ENCODE results near the gene SIMC1.

SIMC1 gene

DNA sequence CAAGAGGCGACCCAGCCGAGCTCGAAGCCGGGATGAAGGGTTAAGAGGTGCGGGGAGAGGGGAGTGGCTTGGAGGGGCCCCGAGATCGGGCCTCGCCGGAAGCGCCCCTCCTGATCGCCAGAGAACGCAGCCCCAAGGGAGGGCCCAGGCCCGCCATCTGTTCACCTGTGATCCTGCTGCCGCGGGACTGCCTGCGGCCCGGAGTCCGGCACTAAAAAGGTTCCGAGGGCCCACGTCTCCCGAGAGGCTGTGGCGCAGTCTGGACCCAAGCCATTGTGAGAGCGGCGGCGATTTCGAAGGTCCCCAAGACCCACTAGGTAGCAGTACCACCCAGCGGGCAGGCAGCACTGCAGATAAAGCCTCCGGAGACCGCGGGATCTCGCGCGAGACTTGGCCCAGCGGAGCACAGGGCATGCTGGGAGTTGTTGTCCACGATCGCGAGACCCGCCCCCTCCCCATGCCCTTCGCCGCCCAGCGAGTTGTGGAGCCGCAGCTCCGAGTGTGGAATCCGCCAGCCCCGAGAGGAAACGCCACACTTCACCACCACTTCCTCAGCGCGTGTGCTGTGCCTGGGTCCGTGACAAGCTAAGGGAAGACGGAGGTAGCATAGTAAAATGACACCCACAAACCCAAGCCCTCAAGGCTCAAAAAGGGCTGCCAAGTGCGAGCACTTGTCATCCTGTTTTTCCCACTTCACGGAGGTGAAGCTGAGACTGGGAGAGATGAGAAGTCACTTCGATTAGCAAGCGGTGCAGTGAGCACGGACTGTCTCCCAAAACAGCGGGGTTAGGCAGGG, 123.4 kb downstream of the SIMC1 start, which contains the start of gene KIAA1191:
Gene KIAA1191 (minus strand): TSS at position 328 of the 796 bp plus-strand sequence. CDS start 2,256 bp downstream, outside the sequence.
- peak within 1 kb of the TSS; percentile 98 for H3K4me3 Mint-ChIP-seq
- no peaks in the 10 kb centered on the region for H3K9me3 Mint-ChIP-seq
- ATAC-seq, result peak; percentile 93
- no peaks in the 10 kb centered on the region for H3K27me3 Mint-ChIP-seq
- H3K4me1 Mint-ChIP-seq, result peaks cover 49% of the 10 kb centered on the region
- peak within 1 kb of the TSS; percentile 98 to 99 for H3K27ac Mint-ChIP-seq
- DNase-seq, result peak; percentile 91 to 94

DNA sequence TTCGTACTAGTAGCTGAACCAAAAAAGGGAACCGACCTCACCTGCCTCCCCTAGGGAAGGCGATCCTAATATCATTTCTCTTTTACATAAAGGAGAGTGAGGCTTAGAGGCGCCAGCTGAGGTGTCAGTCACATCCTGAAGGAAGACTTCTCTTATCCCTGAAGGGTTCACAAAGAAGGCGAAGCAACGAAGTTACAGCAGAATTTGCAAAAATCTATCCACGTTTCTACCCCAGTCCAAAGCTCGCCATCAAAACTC, 123.9 kb downstream of the SIMC1 start:
- ATAC-seq (no peak), DNase-seq (no peak)

DNA sequence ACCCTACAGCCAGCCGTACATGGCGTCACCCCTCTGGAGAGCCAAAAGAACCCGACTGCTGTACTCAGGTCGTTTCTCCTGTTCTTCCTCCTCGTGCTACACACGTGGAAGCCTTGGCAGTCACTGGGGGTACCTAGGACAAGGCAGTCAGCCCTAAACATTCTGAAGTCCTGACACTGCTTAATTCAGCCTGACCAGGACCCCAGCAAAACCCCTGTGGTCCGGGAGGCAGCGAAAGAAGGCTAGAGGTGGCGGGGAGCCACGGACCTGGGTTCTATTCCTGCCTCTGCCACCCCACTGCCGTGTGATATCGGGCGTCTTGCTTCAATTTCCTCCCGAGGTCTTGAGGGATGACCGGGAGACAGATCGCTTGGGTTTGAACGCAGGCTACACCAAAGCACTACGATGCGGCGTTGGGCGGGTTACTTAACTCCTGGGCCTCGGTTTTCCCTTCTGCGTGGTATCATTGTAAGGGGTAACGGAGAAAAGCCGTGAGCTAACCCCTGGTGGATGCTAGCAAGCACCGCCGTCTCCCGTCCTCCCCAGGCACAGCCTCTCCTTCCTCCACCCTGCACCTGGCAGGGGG, 126.6 kb downstream of the SIMC1 start:
- ATAC-seq (no peak), DNase-seq (no peak)
- Mint-ChIP-seq H3K9me3 (no peaks in the 10 kb centered on the region), H3K27me3 (no peaks in the 10 kb centered on the region), H3K27ac (peak overlapping the region; percentile 71 to 79), H3K4me1 (peaks cover 45% of the 10 kb centered on the region), H3K4me3 (peak overlapping the region; percentile 81 to 84)

More for the DNA sequence above, 123.9 kb downstream of the SIMC1 start:
- Mint-ChIP-seq H3K4me1 (peaks cover 53% of the 10 kb centered on the region), H3K27ac (no peak overlapping the region), H3K27me3 (no peaks in the 10 kb centered on the region), H3K4me3 (peak overlapping the region; percentile 98), H3K9me3 (no peaks in the 10 kb centered on the region)

DNA sequence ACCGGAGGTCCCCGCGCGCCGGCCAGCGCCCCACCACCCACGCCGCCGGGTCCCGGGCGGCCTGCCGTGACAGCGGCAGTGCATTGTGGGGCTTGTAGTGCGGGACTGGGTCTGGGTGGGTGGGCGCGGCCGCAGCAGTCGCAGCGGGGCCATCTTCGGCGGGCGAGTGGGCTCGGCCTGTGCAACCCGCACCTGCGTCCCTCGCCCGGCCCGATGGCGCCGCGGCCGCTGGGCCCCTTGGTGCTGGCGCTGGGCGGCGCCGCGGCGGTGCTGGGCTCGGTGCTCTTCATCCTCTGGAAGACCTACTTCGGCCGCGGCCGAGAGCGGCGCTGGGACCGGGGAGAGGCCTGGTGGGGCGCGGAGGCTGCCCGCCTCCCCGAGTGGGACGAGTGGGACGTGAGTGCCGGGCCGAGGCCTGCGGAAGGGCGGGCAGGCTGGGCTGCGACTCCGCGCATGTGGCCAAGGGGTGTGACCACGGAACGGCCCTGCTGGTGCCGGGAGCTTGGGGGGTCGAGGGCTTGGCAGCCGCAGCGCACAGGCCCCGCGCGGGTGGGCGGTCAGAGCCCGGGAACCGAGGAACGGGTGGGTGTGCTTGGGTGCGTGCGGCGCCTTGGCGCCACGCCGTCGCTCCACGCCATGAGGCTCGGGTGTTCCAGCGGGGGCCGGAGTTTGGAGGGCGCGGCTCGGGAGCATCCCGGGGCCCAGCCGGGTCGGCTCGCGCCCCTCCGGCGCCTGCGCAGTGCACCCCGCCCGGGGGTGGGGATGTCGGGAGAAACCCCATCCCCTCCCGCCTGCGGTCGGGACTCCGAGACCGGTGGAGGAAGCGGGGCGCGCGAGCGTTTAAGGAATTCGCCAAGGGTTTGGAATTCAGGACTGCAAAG, 127.4 kb downstream of the SIMC1 start, which contains the start of gene ARL10:
Gene ARL10 (plus strand): TSS at position 137 of the 881 bp plus-strand sequence. CDS start 77 bp downstream, at position 214.
- no peaks in the 10 kb centered on the region for H3K9me3 Mint-ChIP-seq
- H3K4me3 Mint-ChIP-seq, result peak within 1 kb of the TSS; percentile 81 to 84
- H3K27ac Mint-ChIP-seq, result peak within 1 kb of the TSS; percentile 71 to 79
- ATAC-seq, result peak; percentile 53
- peaks cover 43% of the 10 kb centered on the region for H3K4me1 Mint-ChIP-seq
- H3K27me3 Mint-ChIP-seq, result no peaks in the 10 kb centered on the region
- peak; percentile 60 to 64 for DNase-seq

DNA sequence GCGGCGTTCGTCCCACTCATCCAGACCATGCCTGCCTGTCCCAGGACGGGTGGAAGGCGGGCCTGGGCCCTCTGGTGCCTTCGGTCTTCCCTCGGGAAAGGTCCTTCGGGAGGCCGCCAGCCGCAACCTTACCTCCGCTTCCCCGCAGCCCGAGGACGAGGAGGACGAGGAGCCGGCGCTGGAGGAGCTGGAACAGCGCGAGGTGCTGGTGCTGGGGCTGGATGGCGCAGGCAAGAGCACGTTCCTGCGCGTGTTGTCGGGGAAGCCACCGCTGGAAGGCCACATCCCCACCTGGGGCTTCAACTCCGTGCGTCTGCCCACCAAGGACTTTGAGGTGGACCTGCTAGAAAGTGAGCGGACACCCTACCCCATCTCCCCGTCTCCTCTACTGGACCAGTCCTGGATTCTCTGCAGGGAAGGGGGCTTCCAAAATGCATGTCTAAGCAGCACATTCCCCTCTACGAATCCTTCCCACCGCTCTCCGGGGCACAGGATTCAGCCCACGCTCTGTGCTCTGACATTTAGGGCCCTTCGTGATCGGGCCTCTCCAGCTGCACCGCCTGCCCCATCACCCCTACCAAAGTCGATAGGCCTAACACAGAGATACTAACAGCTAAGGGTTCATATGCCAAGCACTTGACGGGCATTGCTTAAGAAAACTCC, 128.1 kb downstream of the SIMC1 start:
- DNase-seq, result no peak
- peak overlapping the region; percentile 16 to 75 for H3K27ac Mint-ChIP-seq
- no peaks in the 10 kb centered on the region for H3K27me3 Mint-ChIP-seq
- H3K4me1 Mint-ChIP-seq, result peaks cover 43% of the 10 kb centered on the region
- no peaks in the 10 kb centered on the region for H3K9me3 Mint-ChIP-seq
- H3K4me3 Mint-ChIP-seq, result peak overlapping the region; percentile 80 to 84
- no peak for ATAC-seq

DNA sequence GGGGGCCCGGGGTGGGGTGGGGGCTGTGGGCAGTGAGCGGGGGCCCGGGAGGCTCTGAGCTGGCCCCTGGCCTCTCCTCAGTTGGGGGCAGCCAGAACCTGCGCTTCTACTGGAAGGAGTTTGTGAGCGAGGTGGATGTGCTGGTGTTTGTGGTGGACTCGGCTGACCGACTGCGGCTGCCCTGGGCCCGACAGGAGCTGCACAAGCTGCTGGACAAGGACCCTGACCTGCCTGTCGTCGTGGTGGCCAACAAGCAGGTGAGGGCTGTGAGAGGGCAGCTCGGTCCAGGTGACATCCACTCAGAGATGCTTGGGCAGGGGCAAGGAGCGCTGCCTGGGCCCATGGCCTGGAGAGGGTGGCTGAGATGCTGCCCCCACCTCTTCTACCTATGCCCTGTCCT, 130.5 kb downstream of the SIMC1 start:
- Mint-ChIP-seq H3K27ac (no peak overlapping the region), H3K4me3 (no peak overlapping the region), H3K27me3 (no peaks in the 10 kb centered on the region), H3K9me3 (no peaks in the 10 kb centered on the region), H3K4me1 (peaks cover 36% of the 10 kb centered on the region)
- ATAC-seq (no peak), DNase-seq (no peak)

DNA sequence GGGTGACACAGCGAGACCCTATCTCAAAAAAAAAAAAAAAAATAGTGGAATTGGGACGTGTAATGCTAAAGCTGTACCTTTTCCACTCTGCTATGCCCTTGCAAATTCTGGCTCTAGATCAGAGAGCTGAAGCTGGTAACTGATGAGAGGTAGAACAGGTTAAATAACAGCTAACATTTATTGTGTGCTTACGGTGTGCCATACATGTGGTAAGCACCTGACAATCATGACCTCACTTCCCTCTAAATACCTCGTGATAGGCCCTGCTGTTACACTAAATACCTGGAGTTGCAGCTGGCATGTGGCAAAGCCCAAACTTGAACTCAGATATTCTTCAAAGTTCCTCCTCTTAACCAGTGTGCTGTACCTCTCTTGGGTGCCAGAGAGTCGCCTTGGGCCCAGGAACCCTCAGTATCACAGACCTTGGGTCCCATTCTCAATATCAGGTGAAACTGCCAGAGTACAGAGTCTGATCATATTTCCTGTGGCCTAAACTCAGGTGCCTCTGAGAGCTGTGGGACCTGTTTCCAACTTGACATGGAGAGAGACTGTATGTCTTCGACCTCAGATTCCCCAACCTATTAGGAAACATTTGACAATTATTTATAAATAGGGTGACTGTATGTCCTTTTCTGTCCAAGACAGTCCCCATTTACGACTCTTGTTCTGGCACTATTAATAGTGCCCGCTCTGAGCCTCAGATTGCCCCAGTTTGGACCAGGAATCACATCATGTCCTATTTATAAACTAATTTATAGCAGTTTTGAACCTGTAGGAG, 131.9 kb downstream of the SIMC1 start:
- Mint-ChIP-seq H3K4me1 (peaks cover 23% of the 10 kb centered on the region), H3K27ac (no peak overlapping the region), H3K27me3 (no peaks in the 10 kb centered on the region), H3K9me3 (no peaks in the 10 kb centered on the region), H3K4me3 (no peak overlapping the region)
- ATAC-seq (no peak), DNase-seq (no peak)

DNA sequence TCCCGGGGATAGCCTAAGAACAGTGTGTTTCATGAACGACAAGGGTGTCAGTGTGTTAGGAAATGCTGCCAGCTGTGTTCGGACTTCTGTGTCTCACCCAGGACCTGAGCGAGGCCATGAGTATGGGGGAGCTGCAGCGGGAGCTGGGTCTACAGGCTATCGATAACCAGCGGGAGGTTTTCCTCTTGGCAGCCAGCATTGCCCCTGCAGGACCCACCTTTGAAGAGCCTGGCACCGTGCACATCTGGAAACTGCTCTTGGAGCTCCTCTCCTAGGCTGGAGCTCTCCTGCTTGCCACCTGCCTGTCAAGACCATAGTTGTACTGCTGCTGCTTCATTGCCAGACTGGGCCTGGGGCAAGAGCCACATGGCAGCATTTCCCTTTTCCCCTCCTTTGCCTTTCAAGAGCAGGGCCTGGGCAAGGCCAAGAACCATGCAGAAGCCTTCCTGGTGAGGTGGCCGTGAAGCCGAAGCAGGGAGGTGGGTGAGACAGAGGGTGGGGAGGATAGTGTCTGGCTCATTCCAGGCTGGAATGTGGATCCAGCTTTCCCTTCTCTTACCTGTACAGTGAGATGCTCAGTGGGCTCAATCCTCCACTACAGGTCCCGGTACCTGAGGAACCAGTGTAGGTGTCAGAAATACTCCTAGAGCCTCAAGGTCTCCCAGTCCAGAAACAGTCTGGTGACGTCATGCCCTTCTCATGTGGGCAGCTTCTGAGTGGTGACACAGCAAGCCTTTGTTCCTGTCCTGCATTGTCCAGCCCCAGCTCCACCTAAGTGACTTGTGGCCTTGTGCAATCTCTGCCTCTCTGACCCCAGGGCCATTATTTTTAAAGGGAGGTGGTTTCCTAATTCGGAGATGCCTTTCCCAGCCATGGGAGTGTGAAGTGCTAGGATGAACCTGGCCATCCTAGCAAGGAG, 133.7 kb downstream of the SIMC1 start:
- Mint-ChIP-seq H3K27ac (no peak overlapping the region), H3K4me3 (no peak overlapping the region), H3K27me3 (no peaks in the 10 kb centered on the region), H3K4me1 (peaks cover 15% of the 10 kb centered on the region), H3K9me3 (no peaks in the 10 kb centered on the region)
- ATAC-seq, result no peak
- DNase-seq, result no peak

DNA sequence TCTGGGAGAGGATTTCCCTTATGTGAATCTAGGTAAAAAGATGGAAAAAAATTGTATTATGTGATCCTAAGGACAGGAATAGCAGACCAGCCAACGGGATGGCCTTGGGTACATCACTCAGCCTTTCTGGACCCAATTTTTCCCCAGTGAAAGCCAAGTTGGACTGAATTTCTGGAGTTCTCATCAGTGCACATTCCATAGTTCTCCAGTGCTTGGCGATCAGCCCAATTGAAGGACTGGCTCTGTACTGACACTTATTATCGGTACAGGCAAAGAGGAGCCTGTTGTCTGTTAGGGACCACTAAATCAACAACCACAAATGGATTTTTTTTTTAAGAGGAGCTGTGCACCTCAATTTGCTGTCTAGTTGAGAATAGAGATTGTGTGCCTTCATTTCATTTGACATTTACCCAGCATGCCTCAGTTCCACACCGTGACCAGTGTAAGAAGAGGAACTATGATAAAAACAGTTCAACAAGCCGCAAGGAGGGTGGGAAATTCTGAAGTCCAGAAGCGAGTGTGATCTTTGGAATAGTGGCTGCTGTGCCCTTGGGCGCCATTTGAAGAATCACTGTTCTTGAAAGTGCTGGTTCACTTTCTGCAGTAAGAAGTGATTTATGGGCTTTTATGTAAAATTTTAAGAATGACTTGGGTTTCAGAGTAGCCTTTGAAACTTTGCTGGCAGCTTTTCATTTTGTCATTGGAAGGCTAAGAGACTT, 135.0 kb downstream of the SIMC1 start:
- no peak overlapping the region for H3K27ac Mint-ChIP-seq
- H3K27me3 Mint-ChIP-seq, result no peaks in the 10 kb centered on the region
- H3K9me3 Mint-ChIP-seq, result no peaks in the 10 kb centered on the region
- DNase-seq, result no peak
- no peak for ATAC-seq
- no peak overlapping the region for H3K4me3 Mint-ChIP-seq
- H3K4me1 Mint-ChIP-seq, result peaks cover under 1% of the 10 kb centered on the region

DNA sequence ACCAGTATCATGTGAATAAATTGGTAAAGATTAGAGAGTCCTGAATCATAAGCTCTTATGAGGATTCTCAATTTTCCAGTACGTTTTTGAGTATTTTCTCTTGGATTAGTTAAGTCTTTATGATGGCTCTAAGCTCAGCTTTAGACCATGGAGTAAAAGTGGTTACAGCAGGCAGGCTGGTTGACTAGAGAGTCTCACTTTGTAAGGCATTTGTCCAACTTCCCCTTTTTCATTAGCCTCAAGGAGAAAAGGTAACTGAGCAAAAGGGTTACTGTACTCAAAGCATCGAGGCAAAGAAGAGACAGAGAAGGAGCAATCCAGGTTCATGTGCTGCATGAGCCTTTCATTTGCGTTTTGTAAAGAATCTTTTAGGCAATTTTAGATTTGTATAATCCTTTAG, 141.7 kb downstream of the SIMC1 start:
- ATAC-seq (no peak), DNase-seq (no peak)
- Mint-ChIP-seq H3K27me3 (no peaks in the 10 kb centered on the region), H3K27ac (no peak overlapping the region), H3K4me1 (peaks cover 12% of the 10 kb centered on the region), H3K4me3 (no peak overlapping the region), H3K9me3 (no peaks in the 10 kb centered on the region)

DNA sequence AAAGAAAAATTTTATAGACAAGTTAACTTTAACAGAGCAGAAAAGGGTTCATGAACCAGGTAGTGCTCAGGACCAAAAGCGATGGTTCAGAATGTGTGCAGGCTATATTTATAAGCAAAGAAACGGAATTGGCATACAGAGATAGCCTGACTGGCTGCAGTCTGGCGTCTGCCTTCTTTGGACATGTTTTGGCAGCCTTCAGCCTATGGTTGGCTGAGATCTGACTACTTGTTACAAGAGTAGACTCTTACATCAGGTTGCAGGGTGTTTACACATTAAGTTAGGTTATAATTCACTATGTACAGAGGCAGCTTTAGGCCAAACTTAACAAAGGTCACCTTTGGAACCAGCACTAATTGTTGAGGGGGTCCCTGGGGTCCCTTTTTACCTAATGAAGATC, 143.2 kb downstream of the SIMC1 start:
- Mint-ChIP-seq H3K27me3 (no peaks in the 10 kb centered on the region), H3K9me3 (no peaks in the 10 kb centered on the region), H3K27ac (no peak overlapping the region), H3K4me1 (peaks cover 26% of the 10 kb centered on the region), H3K4me3 (no peak overlapping the region)
- DNase-seq (no peak), ATAC-seq (no peak)

DNA sequence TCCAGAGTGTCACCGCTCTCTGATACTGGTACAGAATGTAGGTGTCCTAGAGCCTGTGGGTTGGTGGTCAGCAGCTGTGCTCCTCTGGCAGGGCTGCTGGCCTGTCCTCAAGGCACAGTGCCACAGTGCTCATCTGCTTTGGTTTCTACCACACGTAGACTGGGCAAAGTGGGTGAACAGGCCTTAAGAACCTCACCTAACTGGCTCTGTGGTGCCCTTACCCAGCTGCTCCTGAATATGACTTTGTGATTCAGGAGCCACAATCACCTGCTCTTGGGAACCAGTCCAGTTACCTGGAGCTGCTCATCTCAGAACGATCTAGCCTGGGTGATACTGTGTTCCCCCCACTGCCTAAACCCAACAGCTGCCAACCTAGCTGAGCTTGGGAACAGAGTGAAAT, 143.8 kb downstream of the SIMC1 start:
- no peak for DNase-seq
- no peak overlapping the region for H3K4me3 Mint-ChIP-seq
- H3K9me3 Mint-ChIP-seq, result no peaks in the 10 kb centered on the region
- H3K27ac Mint-ChIP-seq, result no peak overlapping the region
- no peaks in the 10 kb centered on the region for H3K27me3 Mint-ChIP-seq
- ATAC-seq, result no peak
- peaks cover 32% of the 10 kb centered on the region for H3K4me1 Mint-ChIP-seq

DNA sequence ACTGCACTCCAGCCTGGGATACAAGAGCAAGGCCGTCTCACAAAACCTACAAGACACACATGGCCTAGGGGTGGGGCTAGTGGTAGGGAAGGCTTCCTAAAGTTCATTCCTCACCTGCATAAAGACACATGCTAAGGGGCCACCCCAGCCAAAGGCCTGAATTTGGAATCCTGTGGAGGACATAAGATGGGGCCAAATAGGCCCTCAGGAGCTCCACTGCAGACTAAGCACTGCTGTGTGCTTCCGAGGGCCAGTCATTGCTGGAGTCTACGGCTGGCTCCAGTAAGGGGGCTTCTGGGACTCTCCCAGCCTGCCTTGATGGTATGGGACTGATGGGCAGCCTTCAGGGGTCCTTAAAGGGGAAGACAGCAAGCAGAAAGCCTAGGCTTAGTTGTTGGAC, 144.5 kb downstream of the SIMC1 start:
- H3K27me3 Mint-ChIP-seq, result no peaks in the 10 kb centered on the region
- H3K27ac Mint-ChIP-seq, result peak overlapping the region in 1 of 2 donors; percentile 74
- DNase-seq, result no peak
- H3K4me1 Mint-ChIP-seq, result peaks cover 39% of the 10 kb centered on the region
- no peak for ATAC-seq
- H3K9me3 Mint-ChIP-seq, result no peaks in the 10 kb centered on the region
- no peak overlapping the region for H3K4me3 Mint-ChIP-seq

Measured in stimulated activated naive CD8-positive, alpha-beta T cell treated with anti-CD3 and anti-CD28 coated beads, Interleukin-15, amount 100 ng/mL, for 72 hours (primary cell).